GM12872 (cell line): Measurements from ENCODE around the gene CAB39L.

Source experiments
- TF ChIP-seq, protein P1 (sequence below): IDR thresholded peaks from 3 replicates; pipeline ENCODE4 v1.5.1; 2011; ENCODE audit warnings: low read depth, mild to moderate bottlenecking, low read length, moderate library complexity; ENCODE audit not compliant: insufficient read depth

The CAB39L gene

DNA sequence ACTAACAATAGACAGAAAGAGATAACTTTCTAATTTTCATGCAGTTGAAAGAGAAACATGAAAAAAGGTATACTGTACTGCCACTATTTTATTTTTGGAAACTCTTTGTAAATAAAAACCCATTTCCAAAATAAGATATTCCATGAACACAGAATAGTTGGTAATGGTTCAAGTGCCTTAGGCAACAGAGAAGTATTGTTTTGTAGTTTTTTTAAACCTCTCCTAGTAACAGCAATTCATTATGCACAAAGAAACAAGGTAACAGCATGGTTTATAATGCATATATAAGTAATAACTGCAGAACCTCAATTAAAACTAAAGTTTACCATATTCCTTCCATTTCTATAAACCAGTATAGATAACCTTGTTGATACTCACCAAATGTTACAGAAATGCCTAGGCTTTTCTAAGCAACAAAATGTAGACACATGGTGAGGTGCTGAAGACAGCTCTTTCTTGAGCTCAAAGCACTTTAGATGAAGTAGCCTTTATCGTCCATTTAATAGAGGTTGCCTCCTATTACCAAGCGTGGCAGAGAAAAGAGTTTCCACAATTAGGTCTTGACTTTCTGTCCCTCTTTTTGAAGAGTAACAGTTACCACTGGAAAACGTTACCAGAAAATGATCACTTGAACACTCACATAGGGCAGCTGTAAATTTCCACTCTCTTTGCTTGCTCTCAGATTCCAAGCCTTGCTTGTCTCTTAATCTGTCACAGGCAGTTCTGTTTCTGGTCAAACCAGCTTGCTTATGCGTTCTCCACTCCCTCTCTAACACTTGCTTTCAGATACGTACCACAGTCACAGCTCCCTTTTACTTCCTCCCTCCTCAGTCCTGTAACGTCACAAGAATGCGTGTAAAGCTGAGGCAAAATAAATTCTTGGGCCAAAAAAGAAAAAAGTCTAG is 42.9 kb downstream of the CAB39L start:
- TF ChIP-seq, protein P1, sequence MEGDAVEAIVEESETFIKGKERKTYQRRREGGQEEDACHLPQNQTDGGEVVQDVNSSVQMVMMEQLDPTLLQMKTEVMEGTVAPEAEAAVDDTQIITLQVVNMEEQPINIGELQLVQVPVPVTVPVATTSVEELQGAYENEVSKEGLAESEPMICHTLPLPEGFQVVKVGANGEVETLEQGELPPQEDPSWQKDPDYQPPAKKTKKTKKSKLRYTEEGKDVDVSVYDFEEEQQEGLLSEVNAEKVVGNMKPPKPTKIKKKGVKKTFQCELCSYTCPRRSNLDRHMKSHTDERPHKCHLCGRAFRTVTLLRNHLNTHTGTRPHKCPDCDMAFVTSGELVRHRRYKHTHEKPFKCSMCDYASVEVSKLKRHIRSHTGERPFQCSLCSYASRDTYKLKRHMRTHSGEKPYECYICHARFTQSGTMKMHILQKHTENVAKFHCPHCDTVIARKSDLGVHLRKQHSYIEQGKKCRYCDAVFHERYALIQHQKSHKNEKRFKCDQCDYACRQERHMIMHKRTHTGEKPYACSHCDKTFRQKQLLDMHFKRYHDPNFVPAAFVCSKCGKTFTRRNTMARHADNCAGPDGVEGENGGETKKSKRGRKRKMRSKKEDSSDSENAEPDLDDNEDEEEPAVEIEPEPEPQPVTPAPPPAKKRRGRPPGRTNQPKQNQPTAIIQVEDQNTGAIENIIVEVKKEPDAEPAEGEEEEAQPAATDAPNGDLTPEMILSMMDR = no peak

DNA sequence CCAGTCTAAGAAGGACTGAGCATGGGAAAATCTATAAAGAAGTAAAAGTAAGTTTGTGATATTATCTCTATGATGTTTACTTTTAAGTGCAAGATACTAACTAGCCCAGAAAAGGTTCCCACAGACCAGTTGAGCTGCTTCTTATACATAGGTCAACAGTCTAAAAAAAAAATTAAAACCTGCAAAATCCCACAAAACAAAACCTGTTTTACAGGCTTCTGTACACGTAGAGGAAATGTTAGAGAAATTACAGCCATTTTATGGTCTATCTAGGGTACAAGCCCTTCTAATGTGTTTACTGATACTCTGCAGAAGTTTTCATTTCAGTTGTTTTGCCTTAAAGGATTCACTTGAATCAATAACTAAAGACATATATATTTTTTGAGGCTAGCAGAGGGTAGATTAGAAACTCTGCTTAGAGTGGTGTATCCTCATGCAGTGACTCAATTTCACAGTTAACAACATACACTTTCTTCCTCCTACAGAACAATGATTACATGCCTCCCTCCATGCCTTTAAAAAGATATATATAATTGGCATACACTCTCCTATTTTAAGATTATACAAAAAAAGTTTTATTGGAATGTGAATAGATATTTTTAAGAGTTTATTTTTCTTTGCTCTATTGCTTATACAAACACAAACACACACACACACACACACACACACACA is 43.9 kb downstream of the CAB39L start:
- TF ChIP-seq, protein P1 = no peak

DNA sequence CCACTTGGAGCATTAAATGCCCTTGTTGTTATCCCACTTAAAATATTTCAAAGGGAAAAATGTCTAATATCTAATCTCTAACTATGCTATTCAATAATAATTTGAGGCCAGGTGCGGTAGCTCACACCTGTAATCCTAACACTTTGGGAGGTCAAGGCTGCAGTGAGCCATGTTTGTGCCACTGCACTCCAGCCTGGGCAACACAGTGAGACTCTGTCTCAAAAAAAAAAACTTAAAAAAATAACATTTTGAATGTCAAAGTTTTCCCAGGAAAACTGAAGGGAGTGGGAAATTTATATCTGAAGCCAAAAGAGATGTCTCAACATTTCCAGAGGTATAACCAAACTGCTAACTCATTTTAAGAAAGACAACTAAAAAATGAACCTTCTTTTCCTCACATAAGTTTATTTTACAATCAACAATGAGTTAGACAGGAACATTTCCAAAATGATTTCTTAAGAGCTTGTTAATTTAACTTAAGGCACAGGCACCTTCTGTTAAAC is 47.9 kb downstream of the CAB39L start:
- TF ChIP-seq, protein P1 = no peak

DNA sequence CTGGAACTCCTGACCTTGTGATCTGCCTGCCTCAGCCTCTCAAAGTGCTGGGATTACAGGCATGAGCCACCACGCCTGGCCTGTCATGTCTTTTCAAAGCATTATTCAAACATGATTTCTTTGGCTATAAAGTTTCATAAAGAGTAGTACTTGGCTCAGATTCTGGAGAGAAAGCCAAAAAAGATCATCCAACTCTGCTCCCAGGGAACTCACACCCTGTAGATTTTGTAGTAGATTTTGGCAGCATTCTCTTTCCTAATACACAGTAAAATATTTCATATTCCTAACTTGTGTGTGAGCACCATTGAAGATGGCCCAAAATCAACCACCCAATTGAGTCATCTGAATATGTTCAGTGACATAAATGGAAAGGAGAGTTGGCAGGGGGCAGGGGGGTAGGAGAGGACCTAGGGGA is 48.4 kb downstream of the CAB39L start:
- TF ChIP-seq, protein P1 = no peak

DNA sequence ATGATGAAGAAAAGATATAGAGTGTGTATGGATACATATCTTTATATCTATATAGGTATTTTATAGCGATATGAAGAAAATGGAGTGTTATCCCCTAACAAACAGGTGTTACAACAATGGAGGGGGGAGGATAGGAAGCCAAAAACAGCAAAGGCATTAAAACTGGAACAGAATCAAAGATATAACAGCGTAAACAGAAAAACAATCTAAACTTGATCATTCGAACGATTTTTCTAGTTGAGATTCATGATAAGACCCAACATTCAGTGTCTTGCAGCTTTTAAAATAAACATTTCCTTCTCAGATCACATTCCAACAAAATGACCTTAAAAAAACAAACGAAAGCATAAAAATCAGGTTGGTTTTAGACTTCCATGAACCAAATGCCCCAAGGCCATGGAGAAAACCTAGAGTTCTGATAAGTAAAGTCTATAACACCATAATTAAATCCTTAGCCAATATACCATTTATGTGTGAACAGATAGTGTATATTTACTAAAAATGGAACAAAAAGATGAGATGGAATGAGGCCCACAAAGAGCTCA is 55.7 kb downstream of the CAB39L start:
- TF ChIP-seq, protein P1 = no peak

DNA sequence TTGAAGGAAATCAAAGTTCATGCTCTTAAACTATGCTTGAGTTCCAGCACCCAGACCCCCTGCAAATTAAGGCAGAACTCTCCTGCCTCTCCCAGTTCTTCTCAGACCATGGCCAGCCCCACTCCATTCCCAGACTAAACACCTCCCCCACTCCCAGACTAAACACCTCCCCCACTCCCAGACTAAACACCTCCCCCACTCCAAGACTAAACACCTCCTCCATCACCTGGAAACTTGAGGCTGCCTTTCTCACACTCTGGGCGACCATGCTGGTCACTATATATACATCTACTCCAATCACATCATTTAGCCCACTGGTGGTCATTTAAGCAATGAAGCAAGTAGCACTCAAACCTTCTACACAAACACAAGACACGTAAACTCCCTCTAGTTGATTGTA is 57.2 kb downstream of the CAB39L start:
- TF ChIP-seq, protein P1 = no peak

DNA sequence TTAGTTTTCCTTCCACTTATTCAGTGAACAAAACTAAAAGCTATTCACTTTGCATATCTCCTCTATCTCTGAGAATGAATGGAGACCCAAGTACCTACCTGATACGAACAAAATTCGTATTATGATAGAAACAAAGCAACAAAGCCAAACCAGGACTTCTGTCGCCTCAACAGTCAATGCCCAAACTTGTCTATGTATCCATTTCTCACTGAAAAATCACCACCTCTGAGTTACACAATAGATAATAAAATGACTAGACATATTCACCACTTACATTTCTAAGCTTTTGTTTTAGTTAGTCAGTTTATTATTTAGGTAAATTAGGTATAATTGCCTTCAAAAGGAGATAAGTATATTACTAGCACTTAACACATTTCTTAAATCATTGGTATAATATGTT is 67.7 kb downstream of the CAB39L start:
- TF ChIP-seq, protein P1 = no peak
